ENCODE results near the gene AMZ1.

- TF ChIP-seq CTCF (IDR thresholded peaks at IDR 0.05) (no peak), EP300 (IDR thresholded peaks at IDR 0.05) (peak in 1 of 4 donors; percentile 55), POLR2AphosphoS5 (IDR thresholded peaks at IDR 0.05) (peak; percentile 7 to 72 (median 62))
These were observed 47.0 kb downstream of the AMZ1 start for GRCh38 chr7:2734751-2735571.

All from sigmoid colon (tissue), 4 donors.